Neural cell (in vitro differentiated cells): ENCODE results near the gene FBXO3. TPM values are rescaled to one million over a fixed set of nuclear protein-coding genes. Genes with fewer than 3 reads are reported as not detected.

Experiments
- H2AFZ ChIP-seq: fragments of 200-600, 300-800 bp; sonication (generic), shearing (Covaris generic); 2 replicates; pipeline ENCODE4 v1.6.0; 2014; ENCODE audit warnings: low read depth, mild to moderate bottlenecking, antibody characterized with exemption, low read length, moderate library complexity
- H3F3A ChIP-seq: fragments of 200-600 bp; shearing (Covaris generic); 2 replicates; pipeline ENCODE4 v1.6.1; 2016; ENCODE audit warnings: mild to moderate bottlenecking, moderate library complexity, mixed read lengths, antibody characterized with exemption, low read length; ENCODE audit not compliant: insufficient read depth, poor library complexity, severe bottlenecking
- H3K27ac ChIP-seq: fragments of 200-600, 300-800 bp; sonication (generic), shearing (Covaris generic); 2 replicates; pipeline ENCODE4 v1.5.1; 2014; ENCODE audit warnings: mild to moderate bottlenecking, low read length, moderate library complexity
- H3K27me3 ChIP-seq: fragments of 300-800, 200-600 bp; sonication (generic), shearing (Covaris generic); 2 replicates; pipeline ENCODE4 v1.6.0; 2014; ENCODE audit warnings: mild to moderate bottlenecking, low read depth, low read length, moderate library complexity; ENCODE audit not compliant: insufficient read depth
- H3K36me3 ChIP-seq: fragments of 300-800, 200-600 bp; sonication (generic), shearing (Covaris generic); 2 replicates; pipeline ENCODE4 v1.5.1; 2014; ENCODE audit warnings: mild to moderate bottlenecking, antibody characterized with exemption, low read length, moderate library complexity; ENCODE audit not compliant: insufficient read depth
- H3K4me2 ChIP-seq: fragments of 300-800, 200-600 bp; sonication (generic), shearing (Covaris generic); 2 replicates; pipeline ENCODE4 v1.6.0; 2014; ENCODE audit warnings: mild to moderate bottlenecking, low read length
- H3K4me3 ChIP-seq: fragments of 300-800, 200-600 bp; sonication (generic), shearing (Covaris generic); 2 replicates; pipeline ENCODE4 v1.5.1; 2014; ENCODE audit warnings: mild to moderate bottlenecking, low read length, moderate library complexity
- H3K79me2 ChIP-seq: fragments of 200-600 bp; shearing (Covaris generic); replicated peaks from 2 replicates; pipeline ENCODE4 v1.6.0; 2014; ENCODE audit warnings: mild to moderate bottlenecking, low read length, moderate library complexity; ENCODE audit not compliant: insufficient read depth
- H3K9ac ChIP-seq: fragments of 300-800, 200-600 bp; sonication (generic), shearing (Covaris generic); 2 replicates; pipeline ENCODE4 v1.6.1; 2016; ENCODE audit warnings: mild to moderate bottlenecking, low read length, mixed read lengths
- H3K9me2 ChIP-seq: fragments of 200-600 bp; shearing (Covaris generic); 2 replicates; pipeline ENCODE4 v1.6.1; 2016; ENCODE audit warnings: mild to moderate bottlenecking, low read length, mixed read lengths; ENCODE audit not compliant: insufficient read depth
- H3K9me3 ChIP-seq: fragments of 200-600, 300-800 bp; sonication (generic), shearing (Covaris generic); 2 replicates; pipeline ENCODE4 v1.6.1; 2016; ENCODE audit warnings: mild to moderate bottlenecking, mixed run types, low read length, moderate library complexity, mixed read lengths
- H4K20me1 ChIP-seq: fragments of 200-600 bp; shearing (Covaris generic); 2 replicates; pipeline ENCODE4 v1.6.1; 2016; ENCODE audit warnings: mild to moderate bottlenecking, mixed run types; ENCODE audit not compliant: insufficient read depth
- EP300 ChIP-seq: fragments of 450-650 bp; conservative IDR thresholded peaks from 2 replicates; pipeline ENCODE4 v1.6.1; 2014; ENCODE audit warnings: antibody characterized with exemption, mild to moderate bottlenecking, moderate library complexity; ENCODE audit not compliant: poor library complexity, severe bottlenecking
- EZH2 ChIP-seq: fragments of 200-600, 300-800 bp; shearing (Covaris generic), sonication (generic); IDR thresholded peaks from 2 replicates; pipeline ENCODE4 v1.6.1; 2014; ENCODE audit warnings: antibody characterized with exemption, low read length, borderline replicate concordance, mild to moderate bottlenecking; ENCODE audit not compliant: insufficient read depth, poor library complexity, severe bottlenecking
- MXI1 ChIP-seq: fragments of 450-650 bp; conservative IDR thresholded peaks from 2 replicates; pipeline ENCODE4 v1.6.1; 2014; ENCODE audit warnings: antibody characterized with exemption, mild to moderate bottlenecking; ENCODE audit not compliant: poor library complexity, severe bottlenecking
- POLR2AphosphoS5 ChIP-seq: IDR thresholded peaks from 2 replicates; pipeline ENCODE4 v1.6.1; 2012
- RAD21 ChIP-seq: fragments of 450-650 bp; conservative IDR thresholded peaks from 2 replicates; pipeline ENCODE4 v1.6.1; 2014; ENCODE audit warnings: antibody characterized with exemption, mild to moderate bottlenecking, moderate library complexity
- TAF1 ChIP-seq: IDR thresholded peaks from 2 replicates; pipeline ENCODE4 v1.6.1; 2012; ENCODE audit warnings: low read depth
- polyA plus RNA-seq: library from polyadenylated mRNA; depleted of rRNA; stranded (reverse); fragments of >200 nt; gene quantifications from 2 replicates; pipeline ENCODE4 v1.2.3, GENCODE V29; 2014
- TF ChIP-seq, protein P1 (sequence below): IDR thresholded peaks from 2 replicates; pipeline ENCODE4 v1.6.1; 2012; ENCODE audit warnings: borderline replicate concordance
- TF ChIP-seq, protein P2 (sequence below): fragments of 450-650 bp; IDR thresholded peaks from 2 replicates; pipeline ENCODE4 v1.5.1; 2014; ENCODE audit warnings: antibody characterized with exemption, mild to moderate bottlenecking, moderate library complexity; ENCODE audit not compliant: poor library complexity, severe bottlenecking

Gene FBXO3
- polyA plus RNA-seq, 1 donor from 2014 or later = 115 TPM

DNA sequence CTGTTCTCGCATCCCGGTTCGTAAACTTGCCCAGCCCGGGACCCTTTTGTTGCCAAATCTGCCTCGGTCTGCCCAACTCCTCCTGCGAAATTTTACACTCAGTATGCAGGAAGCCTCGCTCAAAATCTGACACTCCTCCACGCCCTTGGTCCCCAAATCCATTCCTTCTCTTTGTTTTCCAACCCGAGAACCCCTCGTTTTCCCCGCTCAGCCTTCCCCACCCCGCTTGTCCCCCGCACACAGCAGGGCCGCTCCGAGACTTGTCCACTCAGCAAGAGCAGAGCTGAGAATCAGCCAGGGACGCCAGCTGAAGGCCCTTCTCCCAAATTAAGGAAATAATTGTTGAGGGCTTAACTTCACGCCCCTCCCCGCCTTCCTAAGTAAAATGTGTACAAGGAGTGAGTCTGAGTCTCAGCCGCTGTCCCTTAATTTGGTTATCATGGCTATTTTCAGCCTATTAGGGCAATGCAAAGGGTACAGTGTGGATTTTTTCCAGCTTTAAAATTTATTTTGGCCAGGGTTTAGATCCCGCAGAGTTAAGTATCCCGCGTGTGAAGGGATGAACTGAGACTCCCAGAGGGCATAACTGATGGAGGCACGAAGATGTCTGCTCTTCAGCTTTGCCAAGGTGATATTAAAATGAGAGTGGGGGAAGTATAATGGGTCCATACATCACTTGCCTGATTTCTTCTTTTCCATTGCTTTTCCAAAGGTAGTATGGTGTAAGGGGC, 581 bp upstream of the FBXO3 start:
- Histone ChIP-seq H2AFZ (peak overlapping the region; percentile 70), H3F3A (no peaks in the 10 kb centered on the region), H3K27me3 (peaks cover 17% of the 10 kb centered on the region), H3K4me2 (peak overlapping the region; percentile 63), H3K27ac (no peak overlapping the region), H4K20me1 (no peaks in the 10 kb centered on the region), H3K9ac (peak overlapping the region; percentile 86), H3K36me3 (no peaks in the 10 kb centered on the region), H3K9me2 (no peaks in the 10 kb centered on the region), H3K4me3 (peak overlapping the region; percentile 92), H3K79me2 (peaks cover 17% of the 10 kb centered on the region), H3K9me3 (no peaks in the 10 kb centered on the region)
- TF ChIP-seq EZH2 (no peak), RAD21 (no peak), EP300 (no peak), TAF1 (no peak)
- TF ChIP-seq, protein P1, sequence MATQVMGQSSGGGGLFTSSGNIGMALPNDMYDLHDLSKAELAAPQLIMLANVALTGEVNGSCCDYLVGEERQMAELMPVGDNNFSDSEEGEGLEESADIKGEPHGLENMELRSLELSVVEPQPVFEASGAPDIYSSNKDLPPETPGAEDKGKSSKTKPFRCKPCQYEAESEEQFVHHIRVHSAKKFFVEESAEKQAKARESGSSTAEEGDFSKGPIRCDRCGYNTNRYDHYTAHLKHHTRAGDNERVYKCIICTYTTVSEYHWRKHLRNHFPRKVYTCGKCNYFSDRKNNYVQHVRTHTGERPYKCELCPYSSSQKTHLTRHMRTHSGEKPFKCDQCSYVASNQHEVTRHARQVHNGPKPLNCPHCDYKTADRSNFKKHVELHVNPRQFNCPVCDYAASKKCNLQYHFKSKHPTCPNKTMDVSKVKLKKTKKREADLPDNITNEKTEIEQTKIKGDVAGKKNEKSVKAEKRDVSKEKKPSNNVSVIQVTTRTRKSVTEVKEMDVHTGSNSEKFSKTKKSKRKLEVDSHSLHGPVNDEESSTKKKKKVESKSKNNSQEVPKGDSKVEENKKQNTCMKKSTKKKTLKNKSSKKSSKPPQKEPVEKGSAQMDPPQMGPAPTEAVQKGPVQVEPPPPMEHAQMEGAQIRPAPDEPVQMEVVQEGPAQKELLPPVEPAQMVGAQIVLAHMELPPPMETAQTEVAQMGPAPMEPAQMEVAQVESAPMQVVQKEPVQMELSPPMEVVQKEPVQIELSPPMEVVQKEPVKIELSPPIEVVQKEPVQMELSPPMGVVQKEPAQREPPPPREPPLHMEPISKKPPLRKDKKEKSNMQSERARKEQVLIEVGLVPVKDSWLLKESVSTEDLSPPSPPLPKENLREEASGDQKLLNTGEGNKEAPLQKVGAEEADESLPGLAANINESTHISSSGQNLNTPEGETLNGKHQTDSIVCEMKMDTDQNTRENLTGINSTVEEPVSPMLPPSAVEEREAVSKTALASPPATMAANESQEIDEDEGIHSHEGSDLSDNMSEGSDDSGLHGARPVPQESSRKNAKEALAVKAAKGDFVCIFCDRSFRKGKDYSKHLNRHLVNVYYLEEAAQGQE = no peak

DNA sequence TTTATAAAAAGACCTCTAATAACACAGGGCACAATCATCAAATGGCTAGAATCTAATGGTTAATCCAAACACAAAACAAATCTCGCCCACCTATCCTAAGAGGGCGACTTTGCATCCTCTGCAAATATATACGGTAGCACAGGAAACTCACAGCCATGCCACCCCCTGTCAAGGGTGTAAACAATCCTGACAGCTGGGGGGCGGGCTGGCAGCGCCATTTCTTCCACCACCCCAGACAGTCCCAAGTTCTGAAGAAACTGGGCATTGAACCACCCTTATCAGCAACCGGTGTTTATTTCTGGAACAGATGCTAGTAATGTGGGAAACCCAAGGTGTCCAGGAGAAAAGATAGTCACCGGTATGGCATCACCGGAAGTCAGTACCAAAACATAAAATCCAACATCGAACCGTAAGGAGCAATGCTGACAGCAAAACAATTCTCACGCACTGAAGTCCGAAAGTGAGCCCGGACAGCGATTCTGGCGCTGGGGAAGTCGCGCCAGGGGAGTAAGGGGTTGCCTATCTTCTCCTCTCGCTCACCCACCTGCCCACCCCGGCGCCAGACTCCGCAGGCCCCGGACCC, 825 bp downstream of the FBXO3 start:
- Histone ChIP-seq H3K36me3 (no peaks in the 10 kb centered on the region), H3K9ac (peak overlapping the region; percentile 86), H3K4me3 (peak overlapping the region; percentile 92), H2AFZ (peak overlapping the region; percentile 94), H4K20me1 (no peaks in the 10 kb centered on the region), H3K4me2 (peak overlapping the region; percentile 90), H3K27me3 (peaks cover 17% of the 10 kb centered on the region), H3K79me2 (peaks cover 17% of the 10 kb centered on the region), H3F3A (no peaks in the 10 kb centered on the region), H3K9me3 (no peaks in the 10 kb centered on the region), H3K27ac (peak overlapping the region; percentile 61), H3K9me2 (no peaks in the 10 kb centered on the region)
- TF ChIP-seq MXI1 (peak; percentile 31), POLR2AphosphoS5 (no peak)
- TF ChIP-seq, protein P2, sequence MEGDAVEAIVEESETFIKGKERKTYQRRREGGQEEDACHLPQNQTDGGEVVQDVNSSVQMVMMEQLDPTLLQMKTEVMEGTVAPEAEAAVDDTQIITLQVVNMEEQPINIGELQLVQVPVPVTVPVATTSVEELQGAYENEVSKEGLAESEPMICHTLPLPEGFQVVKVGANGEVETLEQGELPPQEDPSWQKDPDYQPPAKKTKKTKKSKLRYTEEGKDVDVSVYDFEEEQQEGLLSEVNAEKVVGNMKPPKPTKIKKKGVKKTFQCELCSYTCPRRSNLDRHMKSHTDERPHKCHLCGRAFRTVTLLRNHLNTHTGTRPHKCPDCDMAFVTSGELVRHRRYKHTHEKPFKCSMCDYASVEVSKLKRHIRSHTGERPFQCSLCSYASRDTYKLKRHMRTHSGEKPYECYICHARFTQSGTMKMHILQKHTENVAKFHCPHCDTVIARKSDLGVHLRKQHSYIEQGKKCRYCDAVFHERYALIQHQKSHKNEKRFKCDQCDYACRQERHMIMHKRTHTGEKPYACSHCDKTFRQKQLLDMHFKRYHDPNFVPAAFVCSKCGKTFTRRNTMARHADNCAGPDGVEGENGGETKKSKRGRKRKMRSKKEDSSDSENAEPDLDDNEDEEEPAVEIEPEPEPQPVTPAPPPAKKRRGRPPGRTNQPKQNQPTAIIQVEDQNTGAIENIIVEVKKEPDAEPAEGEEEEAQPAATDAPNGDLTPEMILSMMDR = peak; percentile 23
